HAP-1 (cell line): Measurements from ENCODE around the gene KCNMA1.

ENCODE experiments used
- DNase-seq, 2 experiments: peaks; one replicate each; pipeline ENCODE4 v3.0.0-alpha.2; 2016 to 2020; ENCODE audit warnings: low spot score in 2 of 2
- H3K27me3 ChIP-seq: fragments of 250-450 bp; sonication (Bioruptor Pico); 2 replicates; pipeline ENCODE4 v1.5.1; 2020; ENCODE audit warnings: low read depth, mild to moderate bottlenecking, moderate library complexity
- H3K36me3 ChIP-seq: fragments of 250-450 bp; sonication (Bioruptor Pico); replicated peaks from 2 replicates; pipeline ENCODE4 v1.5.1; 2020; ENCODE audit warnings: mild to moderate bottlenecking
- H3K4me1 ChIP-seq: fragments of 250-450 bp; sonication (Bioruptor Pico); 2 replicates; pipeline ENCODE4 v1.5.1; 2020; ENCODE audit warnings: mild to moderate bottlenecking
- H3K4me3 ChIP-seq: fragments of 250-450 bp; sonication (Bioruptor Pico); 2 replicates; pipeline ENCODE4 v1.5.1; 2020; ENCODE audit warnings: mild to moderate bottlenecking, moderate library complexity
- H3K9me3 ChIP-seq: fragments of 250-450 bp; sonication (Bioruptor Pico); 2 replicates; pipeline ENCODE4 v1.5.1; 2020; ENCODE audit warnings: mild to moderate bottlenecking, moderate library complexity
- in situ Hi-C: fragments of 300-500 bp; cut with MboI; formaldehyde crosslinking; loops from 3 replicates; pipeline ENCODE4 v1.14.3; 2020; ENCODE audit warnings: low sequenced_read_pairs, inconsistent platforms, mixed read lengths

KCNMA1 gene

DNA sequence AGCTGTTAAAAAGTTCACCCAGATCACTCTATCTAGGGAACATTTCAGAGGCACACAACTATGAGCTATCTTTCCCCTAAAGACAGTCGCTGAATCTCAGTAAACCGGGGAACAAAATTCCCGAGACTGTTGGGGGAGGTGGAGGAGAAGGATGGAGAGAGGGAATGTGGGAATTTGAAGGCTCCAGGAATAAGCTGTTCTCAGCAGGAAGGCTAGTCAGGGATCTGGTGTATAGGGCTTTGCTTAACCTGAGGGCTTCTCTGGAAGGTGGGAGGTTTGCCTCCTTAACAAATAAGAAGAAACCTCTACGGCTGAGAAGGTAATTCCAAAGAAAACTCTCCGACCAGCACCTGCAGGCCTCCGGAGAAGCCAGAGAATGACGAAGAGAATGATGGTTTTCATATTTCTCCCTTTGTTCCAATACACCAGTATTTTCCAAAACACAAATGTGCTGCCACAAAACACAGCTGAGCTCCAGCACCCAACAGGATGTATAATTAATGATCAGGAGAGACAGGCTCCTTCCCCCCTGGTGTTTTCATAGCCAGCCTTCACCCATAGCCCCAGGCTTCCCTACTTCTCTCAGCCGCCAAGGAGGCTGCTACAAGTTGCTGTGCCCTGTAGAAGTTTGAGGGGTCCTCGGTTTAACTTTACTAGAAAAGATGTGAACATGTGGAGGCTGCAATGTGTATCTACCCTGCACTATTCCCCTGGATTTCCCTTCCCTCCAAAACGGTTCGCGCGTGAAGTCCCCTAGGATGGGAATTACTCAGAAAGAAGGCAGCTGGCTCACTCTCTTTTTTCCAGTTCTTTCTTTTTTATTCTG lies 2.0 kb downstream of the KCNMA1 start:
- Histone ChIP-seq H3K4me3 (no peak overlapping the region), H3K36me3 (no peaks in the 10 kb centered on the region), H3K9me3 (no peaks in the 10 kb centered on the region), H3K4me1 (no peaks in the 10 kb centered on the region), H3K27me3 (peaks cover 48% of the 10 kb centered on the region)
- DNase-seq: no peak
- in situ Hi-C loops: no loop called here

DNA sequence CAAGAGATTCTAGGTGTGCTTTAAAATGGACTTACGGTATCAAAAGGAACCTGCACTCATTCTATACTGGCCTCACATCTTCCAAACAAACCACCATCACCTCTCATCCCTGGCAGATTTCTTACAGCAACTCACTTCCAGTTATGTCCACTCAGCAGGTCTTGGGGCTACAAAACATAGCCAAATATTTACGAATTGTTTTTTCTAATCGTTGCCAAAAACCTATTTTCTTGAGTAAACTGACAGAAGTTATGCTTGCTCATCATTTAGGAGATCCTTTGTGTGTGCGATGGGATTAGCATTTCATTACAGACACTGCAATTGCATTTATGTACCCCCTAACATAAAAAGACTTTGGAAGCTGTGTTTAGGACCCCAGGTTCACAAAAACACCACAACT lies 2.7 kb downstream of the KCNMA1 start:
- in situ Hi-C loops: no loop called here
- Histone ChIP-seq H3K4me3 (no peak overlapping the region), H3K27me3 (peaks cover 44% of the 10 kb centered on the region), H3K36me3 (no peaks in the 10 kb centered on the region), H3K4me1 (no peaks in the 10 kb centered on the region), H3K9me3 (no peaks in the 10 kb centered on the region)
- no peak for DNase-seq

DNA sequence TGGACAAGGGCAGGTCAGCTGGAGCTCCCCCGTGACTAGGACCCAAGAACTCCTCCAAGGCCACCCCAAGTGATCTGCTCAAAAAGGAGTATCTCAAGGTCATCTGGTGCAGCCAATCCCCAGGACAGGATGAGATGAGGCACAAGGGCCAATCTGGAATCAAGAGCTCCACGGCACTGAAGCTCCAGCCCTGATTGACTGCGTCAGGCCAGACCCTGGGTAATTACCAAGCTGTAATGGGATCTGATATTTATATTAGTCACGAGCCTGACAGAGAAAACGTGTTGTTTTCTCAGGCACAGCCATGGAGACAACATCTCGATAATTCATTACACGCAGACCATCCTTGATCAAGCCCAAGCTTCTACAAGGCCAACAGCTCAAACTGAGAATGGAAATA lies 4.2 kb downstream of the KCNMA1 start:
- Histone ChIP-seq H3K27me3 (peaks cover 31% of the 10 kb centered on the region), H3K9me3 (no peaks in the 10 kb centered on the region), H3K4me3 (no peak overlapping the region), H3K36me3 (no peaks in the 10 kb centered on the region), H3K4me1 (no peaks in the 10 kb centered on the region)
- no peak for DNase-seq
- in situ Hi-C loops: no loop called here

- Histone ChIP-seq H3K4me1 (no peaks in the 10 kb centered on the region), H3K4me3 (no peak overlapping the region)
- no peak for DNase-seq
Observed at GRCh38 chr10:77631241-77631640, 6.4 kb downstream of the KCNMA1 start.

GRCh38 chr10:77630507-77630848 lies 7.1 kb downstream of the KCNMA1 start:
- Histone ChIP-seq H3K27me3 (peaks cover 9% of the 10 kb centered on the region), H3K36me3 (no peaks in the 10 kb centered on the region), H3K9me3 (no peaks in the 10 kb centered on the region), H3K4me3 (no peak overlapping the region), H3K4me1 (no peaks in the 10 kb centered on the region)
- no peak for DNase-seq
- in situ Hi-C loops: no loop called here

More at GRCh38 chr10:77631241-77631640, 6.4 kb downstream of the KCNMA1 start:
- in situ Hi-C loops: no loop called here
- no peaks in the 10 kb centered on the region for H3K9me3 ChIP-seq
- H3K27me3 ChIP-seq: peaks cover 17% of the 10 kb centered on the region
- no peaks in the 10 kb centered on the region for H3K36me3 ChIP-seq

- no peak for DNase-seq
- no peaks in the 10 kb centered on the region for H3K36me3 ChIP-seq
- no peak overlapping the region for H3K4me3 ChIP-seq
- no peaks in the 10 kb centered on the region for H3K9me3 ChIP-seq
- in situ Hi-C loops: no loop called here
- peaks cover 4% of the 10 kb centered on the region for H3K27me3 ChIP-seq
- no peaks in the 10 kb centered on the region for H3K4me1 ChIP-seq
Observed at GRCh38 chr10:77629775-77630506, 7.7 kb downstream of the KCNMA1 start.

- in situ Hi-C loops: no loop called here
- no peaks in the 10 kb centered on the region for H3K36me3 ChIP-seq
- no peak overlapping the region for H3K4me3 ChIP-seq
- H3K27me3 ChIP-seq: peaks cover 2% of the 10 kb centered on the region
- no peak for DNase-seq
- H3K9me3 ChIP-seq: no peaks in the 10 kb centered on the region
- no peaks in the 10 kb centered on the region for H3K4me1 ChIP-seq
Observed at GRCh38 chr10:77628906-77629730, 8.5 kb downstream of the KCNMA1 start.

- Histone ChIP-seq H3K4me3 (no peak overlapping the region), H3K9me3 (no peaks in the 10 kb centered on the region), H3K36me3 (no peaks in the 10 kb centered on the region), H3K27me3 (peaks cover 6% of the 10 kb centered on the region; the same call in 1 of the 2 replicates), H3K4me1 (no peaks in the 10 kb centered on the region)
- DNase-seq: no peak
- in situ Hi-C loops: no loop called here
Observed at GRCh38 chr10:77626266-77626935, 11.2 kb downstream of the KCNMA1 start.

DNA sequence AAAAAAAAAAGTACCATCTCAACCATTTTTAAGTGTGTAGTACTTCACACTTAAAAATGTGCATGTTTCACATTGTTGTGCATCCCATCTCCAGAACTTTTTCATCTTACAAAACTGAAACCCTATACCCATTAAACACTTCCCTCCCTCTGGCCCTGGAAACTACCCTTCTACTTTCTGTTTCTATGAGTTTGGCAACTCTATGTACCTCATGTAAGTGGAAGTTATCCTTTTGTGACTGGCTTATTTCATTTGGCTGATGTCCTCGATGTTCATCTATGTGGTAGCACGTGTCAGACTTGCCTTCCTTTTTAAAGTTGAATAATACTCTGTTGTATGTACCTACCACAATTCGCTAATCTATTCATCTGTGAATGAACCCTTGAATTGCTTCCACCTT lies 12.2 kb downstream of the KCNMA1 start:
- Histone ChIP-seq H3K27me3 (peaks cover 6% of the 10 kb centered on the region; the same call in 1 of the 2 replicates), H3K4me3 (no peak overlapping the region), H3K4me1 (no peaks in the 10 kb centered on the region), H3K36me3 (no peaks in the 10 kb centered on the region), H3K9me3 (no peaks in the 10 kb centered on the region)
- in situ Hi-C loops: no loop called here
- no peak for DNase-seq

- Histone ChIP-seq H3K36me3 (no peaks in the 10 kb centered on the region), H3K9me3 (no peaks in the 10 kb centered on the region), H3K27me3 (peaks cover 6% of the 10 kb centered on the region; the same call in 1 of the 2 replicates), H3K4me1 (no peaks in the 10 kb centered on the region), H3K4me3 (no peak overlapping the region)
- in situ Hi-C loops: no loop called here
- no peak for DNase-seq
Observed at GRCh38 chr10:77622889-77623291, 14.7 kb downstream of the KCNMA1 start.

DNA sequence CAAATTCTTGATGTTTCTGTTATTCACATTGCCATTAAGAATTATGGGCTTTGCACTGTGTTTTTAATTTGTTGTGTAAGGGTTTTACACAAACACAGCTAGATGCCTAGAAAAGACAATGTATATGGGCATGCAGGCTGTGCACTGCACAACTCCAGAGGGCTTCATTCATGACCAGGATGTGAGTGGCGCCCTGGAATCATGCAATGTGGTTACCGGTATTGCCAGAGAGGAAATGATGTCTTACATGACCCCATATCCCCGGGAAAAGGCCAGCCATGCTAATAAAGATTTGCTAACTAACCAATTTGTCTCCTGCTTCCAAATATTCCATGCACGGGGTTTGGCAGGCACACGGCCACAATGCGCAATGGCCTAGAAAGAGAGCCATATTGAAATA lies 16.9 kb downstream of the KCNMA1 start:
- Histone ChIP-seq H3K4me3 (no peak overlapping the region), H3K27me3 (peaks cover 6% of the 10 kb centered on the region; the same call in 1 of the 2 replicates), H3K9me3 (no peaks in the 10 kb centered on the region), H3K36me3 (no peaks in the 10 kb centered on the region), H3K4me1 (no peaks in the 10 kb centered on the region)
- in situ Hi-C loops: no loop called here
- DNase-seq: no peak

- in situ Hi-C loops: no loop called here
- no peaks in the 10 kb centered on the region for H3K36me3 ChIP-seq
- peaks cover 6% of the 10 kb centered on the region; the same call in 1 of the 2 replicates for H3K27me3 ChIP-seq
- DNase-seq: no peak
- H3K4me1 ChIP-seq: no peaks in the 10 kb centered on the region
- no peaks in the 10 kb centered on the region for H3K9me3 ChIP-seq
- no peak overlapping the region for H3K4me3 ChIP-seq
Observed at GRCh38 chr10:77619964-77620703, 17.5 kb downstream of the KCNMA1 start.

- DNase-seq: no peak
- Histone ChIP-seq H3K27me3 (0 out of 2 replicates have a peak, but pooled peaks cover 3% of the 10 kb centered on the region), H3K36me3 (no peaks in the 10 kb centered on the region), H3K9me3 (no peaks in the 10 kb centered on the region), H3K4me1 (no peaks in the 10 kb centered on the region), H3K4me3 (no peak overlapping the region)
- in situ Hi-C loops: no loop called here
Observed at GRCh38 chr10:77618117-77618516, 19.5 kb downstream of the KCNMA1 start.
